AG09319 (cell line): Measurements from ENCODE around the gene GIT1.
A peak's percentile ranks its signal among the peaks of the same experiment; 100 is the strongest.

Source experiments
- DNase-seq: peaks from one replicate; pipeline ENCODE4 v3.0.0-alpha.2; 2010; ENCODE audit warnings: low read depth; ENCODE audit errors: extremely low read depth
- CTCF ChIP-seq: IDR thresholded peaks from 2 replicates; pipeline ENCODE4 v1.5.1; 2011; ENCODE audit warnings: low read depth, mild to moderate bottlenecking, inconsistent platforms, low read length, moderate library complexity

Gene GIT1

GRCh38 chr17:29571486-29571882 is 18.0 kb downstream of the GIT1 start:
- DNase-seq = no peak
- no peak for TF ChIP-seq CTCF

GRCh38 chr17:29570521-29570920 is 18.9 kb downstream of the GIT1 start:
- no peak for TF ChIP-seq CTCF
- DNase-seq = no peak

GRCh38 chr17:29569245-29569950 is 20.1 kb downstream of the GIT1 start:
- no peak for DNase-seq
- no peak for TF ChIP-seq CTCF

GRCh38 chr17:29568331-29569244 is 20.9 kb downstream of the GIT1 start, which contains the start of gene TP53I13:
Gene TP53I13, plus strand, starts transcription at chr17:29568701. Its CDS starts 58 bp downstream, at chr17:29568759.
- TF ChIP-seq CTCF = no peak; the same call in 1 of the 2 replicates
- peak; percentile 49 for DNase-seq

- no peak for DNase-seq
- peak; percentile 44 for TF ChIP-seq CTCF
These were observed 21.7 kb downstream of the GIT1 start for GRCh38 chr17:29567554-29568330.

- TF ChIP-seq CTCF = no peak
- DNase-seq = no peak
These were observed 22.2 kb downstream of the GIT1 start for GRCh38 chr17:29567304-29567553.
